Coronary artery (tissue), 2 donors: ENCODE data around the gene SMAP2.

Experiments
- DNase-seq: peaks from one replicate; pipeline ENCODE4 v3.0.0-alpha.2; 2017; ENCODE audit warnings: low spot score
- H3K27ac ChIP-seq, 2 donors: fragments of 200-600 bp; sonication (generic); one replicate each; pipeline ENCODE4 v1.5.1; 2016 to 2019
- H3K4me3 ChIP-seq: fragments of 200-600 bp; sonication (generic); 2 replicates; pipeline ENCODE4 v1.5.1; 2016; ENCODE audit warnings: mild to moderate bottlenecking, moderate library complexity
- TF ChIP-seq, protein P1 (sequence below): fragments of 200-600 bp; sonication (generic); IDR thresholded peaks from one replicate; pipeline ENCODE4 v1.5.1; 2019; ENCODE audit warnings: antibody characterized with exemption

SMAP2 gene

DNA sequence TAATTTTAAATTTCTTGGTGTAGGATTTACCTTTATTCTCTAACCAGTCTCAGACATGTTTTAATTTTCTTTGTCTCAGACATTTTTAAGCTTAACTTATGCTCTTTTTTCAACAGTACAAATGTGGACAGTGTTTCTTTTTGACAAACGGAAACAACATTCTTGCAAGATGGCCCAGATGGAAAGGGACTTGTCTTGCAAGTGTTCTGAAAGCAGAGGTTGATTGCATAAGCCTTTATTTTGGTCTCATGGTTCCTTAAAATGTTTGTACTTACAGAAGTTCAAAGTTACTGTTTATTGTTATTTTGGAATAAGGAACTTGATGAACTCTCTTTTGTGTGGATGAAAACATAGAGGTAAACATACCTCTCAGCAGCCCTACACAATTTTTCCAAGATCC is 22.9 kb downstream of the SMAP2 start:
- DNase-seq, result no peak
- Histone ChIP-seq H3K4me3 (no peak overlapping the region), H3K27ac (peak overlapping the region in 1 of 2 donors; percentile 66)
- TF ChIP-seq, protein P1, sequence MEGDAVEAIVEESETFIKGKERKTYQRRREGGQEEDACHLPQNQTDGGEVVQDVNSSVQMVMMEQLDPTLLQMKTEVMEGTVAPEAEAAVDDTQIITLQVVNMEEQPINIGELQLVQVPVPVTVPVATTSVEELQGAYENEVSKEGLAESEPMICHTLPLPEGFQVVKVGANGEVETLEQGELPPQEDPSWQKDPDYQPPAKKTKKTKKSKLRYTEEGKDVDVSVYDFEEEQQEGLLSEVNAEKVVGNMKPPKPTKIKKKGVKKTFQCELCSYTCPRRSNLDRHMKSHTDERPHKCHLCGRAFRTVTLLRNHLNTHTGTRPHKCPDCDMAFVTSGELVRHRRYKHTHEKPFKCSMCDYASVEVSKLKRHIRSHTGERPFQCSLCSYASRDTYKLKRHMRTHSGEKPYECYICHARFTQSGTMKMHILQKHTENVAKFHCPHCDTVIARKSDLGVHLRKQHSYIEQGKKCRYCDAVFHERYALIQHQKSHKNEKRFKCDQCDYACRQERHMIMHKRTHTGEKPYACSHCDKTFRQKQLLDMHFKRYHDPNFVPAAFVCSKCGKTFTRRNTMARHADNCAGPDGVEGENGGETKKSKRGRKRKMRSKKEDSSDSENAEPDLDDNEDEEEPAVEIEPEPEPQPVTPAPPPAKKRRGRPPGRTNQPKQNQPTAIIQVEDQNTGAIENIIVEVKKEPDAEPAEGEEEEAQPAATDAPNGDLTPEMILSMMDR, result no peak

GRCh38 chr1:40397258-40397657 is 23.7 kb downstream of the SMAP2 start:
- TF ChIP-seq, protein P1, result no peak
- no peak for DNase-seq
- Histone ChIP-seq H3K27ac (peak overlapping the region in 1 of 2 donors; percentile 66), H3K4me3 (no peak overlapping the region)

- H3K27ac ChIP-seq, result peak overlapping the region in 1 of 2 donors; percentile 58
- H3K4me3 ChIP-seq, result no peak overlapping the region
- DNase-seq, result no peak
Observed at GRCh38 chr1:40399984-40400704, 26.6 kb downstream of the SMAP2 start.

GRCh38 chr1:40401473-40402201 is 28.1 kb downstream of the SMAP2 start:
- Histone ChIP-seq H3K4me3 (no peak overlapping the region), H3K27ac (peak overlapping the region in 1 of 2 donors; percentile 25)
- TF ChIP-seq, protein P1, result no peak
- DNase-seq, result no peak

More at GRCh38 chr1:40399984-40400704, 26.6 kb downstream of the SMAP2 start:
- TF ChIP-seq, protein P1, result no peak

GRCh38 chr1:40404670-40405462 is 31.3 kb downstream of the SMAP2 start:
- H3K27ac ChIP-seq, result no peak overlapping the region
- no peak for DNase-seq

DNA sequence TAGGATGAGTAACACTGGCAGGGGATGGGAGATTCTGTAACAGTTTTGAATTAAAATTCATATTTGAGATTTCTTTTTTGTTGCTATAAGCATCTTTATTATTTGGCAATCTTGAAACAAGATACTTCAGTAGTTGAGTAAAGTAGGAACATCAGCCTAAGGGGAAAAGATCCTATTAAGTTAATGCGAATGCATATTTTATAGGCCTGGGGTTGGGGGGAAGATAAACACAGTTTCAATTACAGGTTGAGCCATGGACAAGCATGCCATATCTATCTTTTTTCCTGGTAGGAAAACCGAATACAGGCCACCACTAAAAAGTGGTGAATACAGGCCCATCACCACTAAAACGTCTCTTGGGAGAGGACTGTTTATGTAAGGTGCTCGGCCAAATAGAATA is 32.3 kb downstream of the SMAP2 start:
- Histone ChIP-seq H3K4me3 (no peak overlapping the region), H3K27ac (no peak overlapping the region)
- TF ChIP-seq, protein P1, result no peak
- DNase-seq, result no peak

More at GRCh38 chr1:40404670-40405462, 31.3 kb downstream of the SMAP2 start:
- TF ChIP-seq, protein P1, result peak; percentile 75
- no peak overlapping the region for H3K4me3 ChIP-seq
